Heart right ventricle (tissue), 16 donors: ENCODE data around the gene OR5B3. TPM values are rescaled to one million over a fixed set of nuclear protein-coding genes. Genes with fewer than 3 reads are reported as not detected.
"Not testable (repeated sequence)": the region's sequence is repeated elsewhere in the genome, so short reads cannot be mapped to it uniquely, and the experiment has no call there.

Source experiments
- ATAC-seq, 8 donors: fragments of 200-7000 bp; cut with Tn5 transposase; one replicate each; pipeline ENCODE4 v1.9.1; 2020; ENCODE audit warnings: mild to moderate bottlenecking in 8 of 8, moderate library complexity in 8 of 8, moderate number of reproducible peaks in 1 of 8
- DNase-seq, 2 donors: peaks; one replicate each; pipeline ENCODE4 v3.0.0-alpha.2; 2020
- H3K27ac ChIP-seq, 10 donors: fragments of 200-600 bp; sonication (generic) in 2 of 10; one replicate each; pipeline versions ENCODE4 v1.5.0 to v1.8.0; 2020 to 2022; ENCODE audit warnings: mild to moderate bottlenecking in 3 of 10
- H3K27me3 ChIP-seq, 7 donors: fragments of 200-600 bp; one replicate each; pipeline ENCODE4 v1.8.0; 2021 to 2022; ENCODE audit warnings: mild to moderate bottlenecking in 2 of 7
- H3K36me3 ChIP-seq, 9 donors: fragments of 200-600 bp; sonication (generic) in 1 of 9; one replicate each; pipeline versions ENCODE4 v1.5.0 to v1.8.0; 2020 to 2022; ENCODE audit warnings: mild to moderate bottlenecking in 2 of 9
- H3K4me1 ChIP-seq, 9 donors: fragments of 200-600 bp; sonication (generic) in 1 of 9; one replicate each; pipeline versions ENCODE4 v1.5.0 to v1.8.0; 2020 to 2022; ENCODE audit warnings: mild to moderate bottlenecking in 4 of 9
- H3K4me3 ChIP-seq, 10 donors: fragments of 200-600 bp; sonication (generic) in 2 of 10; one replicate each; pipeline versions ENCODE4 v1.5.0 to v1.8.0; 2020 to 2022; ENCODE audit warnings: mild to moderate bottlenecking in 7 of 10, moderate library complexity in 2 of 10
- H3K9me3 ChIP-seq, 11 donors: fragments of 200-600 bp in 10 of 11; sonication (generic) in 2 of 11; one replicate each; pipeline versions ENCODE4 v1.5.0 to v1.8.0; 2013 to 2022; ENCODE audit warnings: mild to moderate bottlenecking in 2 of 11, control low read depth in 1 of 11, moderate library complexity in 1 of 11
- WGBS, 2 donors: extraction: QIAGEN DNeasy Blood & Tissue Kit; methylation state at CpG; one replicate each; pipeline ENCODE4 v1.1.7; 2013; ENCODE audit warnings: inconsistent platforms in 1 of 2; 5-methylcytosine and 5-hydroxymethylcytosine counted together
- intact Hi-C, 10 donors: fragments of 100-400 bp; cut with DNase I; formaldehyde crosslinking; loops; one replicate each; pipeline versions ENCODE4 v1.11.1 to v1.14.2; 2022
- polyA plus RNA-seq, 2 donors: library from polyadenylated mRNA; stranded (reverse); fragments of 200-250 nt; gene quantifications; one replicate each; pipeline ENCODE4 v1.2.3, GENCODE V29; 2013
- total RNA-seq, 10 donors: library from RNA; stranded (reverse); fragmentation: NEBNext Ultra II Directional in 3 of 10; extraction: Animal tissue kit (Norgen Biotek cat#: 25700) in 3 of 10; gene quantifications; one replicate each; pipeline versions ENCODE4 v1.2.1 to v1.2.4, GENCODE V29; 2021 to 2023
- TF ChIP-seq, protein P1 (sequence below), 9 donors: fragments of 200-600 bp; sonication (generic) in 2 of 9; IDR thresholded peaks; one replicate each; pipeline versions ENCODE4 v1.5.0 to v1.8.0; 2021 to 2022; ENCODE audit warnings: antibody characterized with exemption in 9 of 9, mild to moderate bottlenecking in 5 of 9, moderate library complexity in 1 of 9
- donor health status: Arrhythmogenic right ventricular cardiomyopathy.
- donor health status: ischemic (EF 13 %, LVEDD 7.1; RV severe dilation, severe dysfunction).
- donor health status: healthy with polysubstance abuse.
- donor health status: DM: no; HTN: yes; CAD: no.
- donor health status: DM: no; HTN: no; CAD: no.
- donor health status: ischemic (EF 25% LVEDD 6.9; RV normal size, moderate dysfunction).
- donor health status: ischemic (EF 25% LVEDD 5.7; RV mildly dilated, moderate dysfunction).
- donor health status: healthy.
- donor health status: DM: yes; HTN: yes; CAD: no.
- donor health status: Ischemic cardiomyopathy.
- donor health status: ischemic (EF 35%, LVEDD 5.7; RV mildly dilated, moderate dysfunction).
- donor health status: nonischemic (EF 11% LVEDD 7.7; RV severe dilation, severe dysfunction).
- donor health status: DM: yes; HTN: yes; CAD: no.
- donor health status: PGD.
- donor health status: ischemic (EF 29% LVEDD 5.4; RV normal size, mild dysfunction).
- donor health status: nonischemic (EF 23%, LVEDD 6.1; RV moderate dilation, normal function).

Gene OR5B3
- total and polyA plus RNA-seq, 12 donors, result not detected

DNA sequence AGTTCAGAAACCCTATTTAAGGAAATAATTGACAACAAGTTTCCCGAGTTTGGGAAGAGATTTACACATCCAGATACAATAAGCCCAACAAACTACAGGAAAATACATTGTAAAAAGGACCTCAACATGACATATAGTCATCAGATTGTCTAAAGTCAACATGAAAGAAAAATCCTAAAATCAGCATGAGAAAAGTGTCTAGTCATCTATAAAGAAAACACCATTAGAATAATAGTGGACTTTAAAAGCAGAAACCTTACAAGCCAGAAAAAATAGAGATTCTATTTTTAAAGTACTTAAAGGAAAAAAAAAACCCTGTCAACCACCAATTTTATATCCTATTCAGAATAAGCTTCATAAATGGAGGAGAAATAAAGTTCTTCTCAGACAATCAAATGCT, 22.6 kb upstream of the OR5B3 start:
- Histone ChIP-seq H3K4me1 (no peaks in the 10 kb centered on the region), H3K27me3 (no peaks in the 10 kb centered on the region), H3K9me3 (peaks cover 0 to 16% (median 0%) of the 10 kb centered on the region in 11 donors), H3K36me3 (no peaks in the 10 kb centered on the region), H3K4me3 (no peak overlapping the region), H3K27ac (no peak overlapping the region)
- intact Hi-C loops, result no loop called here
- no peak for ATAC-seq
- TF ChIP-seq, protein P1, sequence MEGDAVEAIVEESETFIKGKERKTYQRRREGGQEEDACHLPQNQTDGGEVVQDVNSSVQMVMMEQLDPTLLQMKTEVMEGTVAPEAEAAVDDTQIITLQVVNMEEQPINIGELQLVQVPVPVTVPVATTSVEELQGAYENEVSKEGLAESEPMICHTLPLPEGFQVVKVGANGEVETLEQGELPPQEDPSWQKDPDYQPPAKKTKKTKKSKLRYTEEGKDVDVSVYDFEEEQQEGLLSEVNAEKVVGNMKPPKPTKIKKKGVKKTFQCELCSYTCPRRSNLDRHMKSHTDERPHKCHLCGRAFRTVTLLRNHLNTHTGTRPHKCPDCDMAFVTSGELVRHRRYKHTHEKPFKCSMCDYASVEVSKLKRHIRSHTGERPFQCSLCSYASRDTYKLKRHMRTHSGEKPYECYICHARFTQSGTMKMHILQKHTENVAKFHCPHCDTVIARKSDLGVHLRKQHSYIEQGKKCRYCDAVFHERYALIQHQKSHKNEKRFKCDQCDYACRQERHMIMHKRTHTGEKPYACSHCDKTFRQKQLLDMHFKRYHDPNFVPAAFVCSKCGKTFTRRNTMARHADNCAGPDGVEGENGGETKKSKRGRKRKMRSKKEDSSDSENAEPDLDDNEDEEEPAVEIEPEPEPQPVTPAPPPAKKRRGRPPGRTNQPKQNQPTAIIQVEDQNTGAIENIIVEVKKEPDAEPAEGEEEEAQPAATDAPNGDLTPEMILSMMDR (IDR thresholded peaks at IDR 0.05), result no peak
- WGBS, 2 donors, result 25 to 45% methylated on average over 1 of the region's 1 CpG
- no peak for DNase-seq

DNA sequence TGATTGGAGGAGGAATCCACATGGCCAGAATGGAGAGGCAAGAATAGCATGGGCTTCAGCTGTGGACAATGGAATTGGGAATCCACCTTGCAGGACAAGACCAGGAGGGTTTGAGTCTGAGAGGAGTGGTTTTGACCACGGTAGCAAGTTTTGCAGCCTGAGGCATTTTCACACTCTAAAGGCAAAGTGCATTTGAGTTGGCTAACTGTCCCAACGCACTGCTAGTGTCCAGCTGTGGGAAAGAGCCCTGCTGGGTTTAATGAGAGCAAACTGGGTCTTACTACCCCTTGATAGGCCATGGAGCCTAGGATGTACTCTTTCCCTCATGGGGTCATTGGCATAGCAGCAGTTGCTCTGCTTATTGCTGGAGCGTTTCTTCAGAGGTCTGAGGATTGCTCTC, 21.3 kb upstream of the OR5B3 start, which contains the start of gene OR5B2:
OR5B2 (minus strand) TSS at position 101 of the 400 bp plus-strand sequence. CDS start 4,860 bp downstream, outside the sequence.
- Histone ChIP-seq H3K27ac (no peak within 1 kb of the TSS), H3K27me3 (peaks cover 0 to 3% (median 0%) of the 10 kb centered on the region in 7 donors), H3K4me3 (no peak within 1 kb of the TSS), H3K36me3 (no peaks in the 10 kb centered on the region), H3K9me3 (peaks cover 0 to 16% (median 0%) of the 10 kb centered on the region in 11 donors), H3K4me1 (no peaks in the 10 kb centered on the region)
- TF ChIP-seq, protein P1 (IDR thresholded peaks at IDR 0.05), result no peak
- intact Hi-C loops, result no loop called here
- DNase-seq (no peak), ATAC-seq (no peak)
- 64 to 69% methylated on average over 3 of the region's 3 CpGs for WGBS, 2 donors

DNA sequence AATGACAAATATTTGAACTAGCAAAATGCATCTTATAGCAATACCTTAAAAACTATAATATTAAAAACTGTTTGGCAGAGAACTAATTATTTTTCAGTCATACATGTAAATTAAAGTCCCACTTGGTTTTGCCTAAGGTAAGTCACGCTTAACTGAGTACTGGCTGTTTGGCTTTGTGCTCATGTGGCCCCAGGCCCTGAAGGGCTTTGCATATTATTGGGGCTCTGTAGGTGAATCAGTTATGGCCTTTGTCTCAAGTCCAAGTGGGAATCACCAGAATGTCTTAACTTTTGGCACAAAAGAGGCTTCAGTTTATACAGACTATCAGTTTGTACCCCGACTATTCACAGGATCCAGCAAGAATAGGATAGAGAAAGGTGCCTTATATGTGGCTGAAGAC, 7.1 kb downstream of the OR5B3 start:
- not testable (repeated sequence) for H3K4me1 ChIP-seq, H3K4me3 ChIP-seq, H3K27me3 ChIP-seq, DNase-seq, H3K27ac ChIP-seq, ATAC-seq, H3K36me3 ChIP-seq
- peaks cover 0 to 13% (median 0%) of the 10 kb centered on the region in 11 donors for H3K9me3 ChIP-seq
- intact Hi-C loops, result loop anchor here in 1 of 10 donors (10.0 kb wide), 1 partner anchor 55 kb away; no protein-coding TSS in a partner anchor
- 90 to 93% methylated on average over 1 of the region's 2 CpGs for WGBS, 2 donors

DNA sequence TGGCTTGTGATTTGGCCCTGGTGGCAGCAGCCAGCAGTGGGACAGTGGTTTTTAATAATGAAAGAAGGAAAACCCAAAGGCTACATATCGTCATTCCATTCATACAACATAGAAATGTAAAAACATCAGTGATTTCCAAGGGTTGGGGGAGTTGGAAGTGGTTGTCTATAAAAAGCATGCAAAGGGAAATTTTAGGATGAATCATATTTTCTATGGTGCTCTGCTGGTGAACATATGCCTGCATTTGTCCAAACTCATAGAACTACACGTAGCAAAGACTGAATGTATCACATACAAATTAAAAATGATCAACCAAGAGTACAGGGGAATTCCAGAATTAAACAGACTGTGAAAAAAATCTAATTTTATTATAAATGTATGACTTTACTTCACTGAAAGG, 11.1 kb downstream of the OR5B3 start:
- H3K4me1 ChIP-seq, result peaks cover 0 to 11% (median 0%) of the 10 kb centered on the region in 9 donors
- no peaks in the 10 kb centered on the region for H3K27me3 ChIP-seq
- peaks cover 0 to 15% (median 0%) of the 10 kb centered on the region in 11 donors for H3K9me3 ChIP-seq
- DNase-seq, result no peak
- TF ChIP-seq, protein P1 (IDR thresholded peaks at IDR 0.05), result no peak
- H3K36me3 ChIP-seq, result no peaks in the 10 kb centered on the region
- intact Hi-C loops, result loop anchor here in 1 of 10 donors (10.0 kb wide), 1 partner anchor 59 kb away; no protein-coding TSS in a partner anchor
- no peak for ATAC-seq
- WGBS, 2 donors, result 85 to 87% methylated on average over 2 of the region's 2 CpGs
- no peak overlapping the region for H3K4me3 ChIP-seq
- H3K27ac ChIP-seq, result no peak overlapping the region

DNA sequence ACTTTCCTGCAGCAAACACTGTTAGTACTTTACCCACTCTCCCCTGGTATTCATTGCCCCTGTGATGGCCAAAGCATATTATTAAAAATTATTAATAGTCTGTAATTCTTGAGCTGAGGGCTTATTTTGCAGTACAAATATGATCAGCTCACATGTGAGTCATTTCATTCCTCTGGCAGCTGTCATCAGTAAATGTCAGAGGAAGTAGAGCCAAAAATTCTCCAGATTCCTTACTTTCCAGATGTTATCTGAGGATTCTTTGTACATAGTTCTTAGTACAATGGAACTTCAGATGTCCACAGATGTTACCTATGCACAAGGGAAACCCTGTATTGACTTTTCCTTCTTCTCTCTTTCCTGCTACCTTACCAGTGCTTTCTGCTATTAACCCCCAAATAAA, 12.5 kb downstream of the OR5B3 start:
- no peak overlapping the region for H3K27ac ChIP-seq
- ATAC-seq (peak in 1 of 8 donors; percentile 51), DNase-seq (no peak)
- TF ChIP-seq, protein P1 (IDR thresholded peaks at IDR 0.05), result no peak
- no peaks in the 10 kb centered on the region for H3K27me3 ChIP-seq
- H3K36me3 ChIP-seq, result no peaks in the 10 kb centered on the region
- no peak overlapping the region for H3K4me3 ChIP-seq
- H3K9me3 ChIP-seq, result peaks cover 0 to 15% (median 0%) of the 10 kb centered on the region in 11 donors
- intact Hi-C loops, result loop anchor here in 1 of 10 donors (10.0 kb wide), 1 partner anchor 61 kb away; no protein-coding TSS in a partner anchor
- H3K4me1 ChIP-seq, result peaks cover 0 to 11% (median 0%) of the 10 kb centered on the region in 9 donors
